ENCODE measurements around the gene RFX8.

Gene RFX8

DNA sequence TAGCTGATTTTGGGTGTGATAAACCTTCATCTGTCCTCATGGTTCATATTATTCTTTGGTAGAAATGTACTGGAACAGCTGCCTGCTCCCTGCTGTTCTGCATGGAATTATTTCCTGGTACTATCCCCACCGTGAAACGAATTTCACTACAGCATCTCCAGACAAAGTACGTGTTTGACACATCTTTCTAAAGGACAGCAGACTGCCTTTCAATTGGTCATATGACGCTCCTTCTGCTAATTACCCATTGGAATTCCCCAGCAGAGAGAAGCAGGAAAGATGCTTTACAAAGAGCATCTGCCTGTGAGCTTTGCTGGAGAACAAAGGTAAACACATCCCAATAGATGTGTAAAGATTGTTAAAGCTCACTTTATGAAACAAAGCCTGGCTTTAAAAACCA lies 4.4 kb upstream of the RFX8 start:
- no peaks in the 10 kb centered on the region for H3K4me1 ChIP-seq
- no peak overlapping the region for H3K27ac ChIP-seq
- TF ChIP-seq, protein P1, sequence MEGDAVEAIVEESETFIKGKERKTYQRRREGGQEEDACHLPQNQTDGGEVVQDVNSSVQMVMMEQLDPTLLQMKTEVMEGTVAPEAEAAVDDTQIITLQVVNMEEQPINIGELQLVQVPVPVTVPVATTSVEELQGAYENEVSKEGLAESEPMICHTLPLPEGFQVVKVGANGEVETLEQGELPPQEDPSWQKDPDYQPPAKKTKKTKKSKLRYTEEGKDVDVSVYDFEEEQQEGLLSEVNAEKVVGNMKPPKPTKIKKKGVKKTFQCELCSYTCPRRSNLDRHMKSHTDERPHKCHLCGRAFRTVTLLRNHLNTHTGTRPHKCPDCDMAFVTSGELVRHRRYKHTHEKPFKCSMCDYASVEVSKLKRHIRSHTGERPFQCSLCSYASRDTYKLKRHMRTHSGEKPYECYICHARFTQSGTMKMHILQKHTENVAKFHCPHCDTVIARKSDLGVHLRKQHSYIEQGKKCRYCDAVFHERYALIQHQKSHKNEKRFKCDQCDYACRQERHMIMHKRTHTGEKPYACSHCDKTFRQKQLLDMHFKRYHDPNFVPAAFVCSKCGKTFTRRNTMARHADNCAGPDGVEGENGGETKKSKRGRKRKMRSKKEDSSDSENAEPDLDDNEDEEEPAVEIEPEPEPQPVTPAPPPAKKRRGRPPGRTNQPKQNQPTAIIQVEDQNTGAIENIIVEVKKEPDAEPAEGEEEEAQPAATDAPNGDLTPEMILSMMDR (IDR thresholded peaks at IDR 0.05) = no peak
- no peaks in the 10 kb centered on the region for H3K27me3 ChIP-seq (ENCODE audit: control insufficient read depth, insufficient read depth, low read length)
- no peaks in the 10 kb centered on the region for H3K9me3 ChIP-seq (ENCODE audit: control insufficient read depth, low read length)
- H3K9ac ChIP-seq = no peak overlapping the region
- H2AFZ ChIP-seq = no peak overlapping the region
- H3K36me3 ChIP-seq (ENCODE audit: control insufficient read depth, insufficient read depth, low read length) = no peaks in the 10 kb centered on the region
- H3K4me3 ChIP-seq (ENCODE audit: low read depth, low read length) = no peak overlapping the region
- no peaks in the 10 kb centered on the region for H3K79me2 ChIP-seq
- H3K4me2 ChIP-seq (ENCODE audit: low read length) = no peak overlapping the region

DNA sequence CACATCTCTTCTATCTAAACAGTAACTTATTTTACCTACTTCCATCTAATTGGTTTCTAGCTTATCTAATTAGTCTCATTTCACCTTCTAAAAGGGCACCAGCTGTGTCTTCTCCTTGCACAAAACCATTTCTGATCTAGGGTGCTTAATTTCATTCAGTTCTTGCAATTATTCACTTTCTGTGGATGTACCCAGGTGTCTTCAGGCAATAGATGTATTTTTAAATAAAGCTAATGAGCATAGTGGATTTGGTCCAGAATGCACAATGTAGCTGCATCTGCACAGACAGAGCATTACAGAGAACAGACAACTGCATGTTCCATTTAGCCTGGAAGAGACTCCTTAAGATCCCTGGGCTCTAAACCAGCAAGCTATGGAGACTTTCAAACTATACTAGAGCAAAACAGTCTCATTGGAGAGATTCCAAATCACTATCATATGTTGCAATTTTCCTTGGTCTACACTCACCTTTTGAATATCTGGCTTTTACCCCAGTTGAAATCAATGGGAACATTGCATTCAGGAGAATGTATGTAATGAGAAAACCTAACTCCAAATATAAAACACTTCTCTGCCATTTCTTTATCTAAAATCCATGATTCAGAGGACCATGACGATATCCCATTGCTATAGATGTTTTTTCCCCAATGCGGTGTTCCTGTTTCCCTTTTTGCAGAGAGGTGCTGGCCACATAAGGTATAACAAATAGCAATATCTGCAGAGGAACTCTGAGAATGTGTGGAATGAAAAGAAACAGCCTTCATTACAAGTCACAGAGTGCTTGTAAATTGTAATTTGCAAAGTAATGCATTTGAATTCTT lies 3.5 kb upstream of the RFX8 start:
- H2AFZ ChIP-seq = no peak overlapping the region
- no peak overlapping the region for H3K27ac ChIP-seq
- no peak overlapping the region for H3K4me2 ChIP-seq (ENCODE audit: low read length)
- H3K27me3 ChIP-seq (ENCODE audit: control insufficient read depth, insufficient read depth, low read length) = no peaks in the 10 kb centered on the region
- H3K4me3 ChIP-seq (ENCODE audit: low read depth, low read length) = no peak overlapping the region
- H3K79me2 ChIP-seq = no peaks in the 10 kb centered on the region
- H3K9ac ChIP-seq = no peak overlapping the region
- no peaks in the 10 kb centered on the region for H3K4me1 ChIP-seq
- H3K9me3 ChIP-seq (ENCODE audit: control insufficient read depth, low read length) = no peaks in the 10 kb centered on the region
- TF ChIP-seq, protein P1 (IDR thresholded peaks at IDR 0.05) = no peak
- no peaks in the 10 kb centered on the region for H3K36me3 ChIP-seq (ENCODE audit: control insufficient read depth, insufficient read depth, low read length)

DNA sequence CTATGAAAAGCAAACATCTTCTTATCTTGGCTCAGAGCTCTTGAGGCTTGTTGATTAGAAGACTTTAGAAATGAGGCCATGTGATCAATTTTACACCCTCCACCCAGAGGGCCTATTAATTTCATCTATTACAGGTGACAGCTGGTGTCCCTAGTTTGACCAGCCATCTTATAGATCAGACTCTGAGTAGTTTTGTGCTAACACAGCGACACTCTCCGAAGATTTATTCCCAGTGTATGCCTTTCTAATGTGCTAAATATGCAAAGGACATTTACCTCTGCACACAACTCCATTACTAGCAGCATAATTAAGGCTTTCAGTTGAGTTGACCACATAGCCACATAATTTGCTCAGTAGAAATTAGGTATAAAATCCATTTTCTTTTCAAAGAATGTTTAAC lies 2.6 kb upstream of the RFX8 start:
- Histone ChIP-seq H3K36me3 (ENCODE audit: control insufficient read depth, insufficient read depth, low read length) (no peaks in the 10 kb centered on the region), H2AFZ (no peak overlapping the region), H3K27me3 (ENCODE audit: control insufficient read depth, insufficient read depth, low read length) (no peaks in the 10 kb centered on the region), H3K27ac (no peak overlapping the region), H3K4me2 (ENCODE audit: low read length) (no peak overlapping the region), H3K79me2 (no peaks in the 10 kb centered on the region), H3K4me1 (no peaks in the 10 kb centered on the region), H3K4me3 (ENCODE audit: low read depth, low read length) (no peak overlapping the region), H3K9ac (no peak overlapping the region), H3K9me3 (ENCODE audit: control insufficient read depth, low read length) (no peaks in the 10 kb centered on the region)
- TF ChIP-seq, protein P1 (IDR thresholded peaks at IDR 0.05) = no peak

DNA sequence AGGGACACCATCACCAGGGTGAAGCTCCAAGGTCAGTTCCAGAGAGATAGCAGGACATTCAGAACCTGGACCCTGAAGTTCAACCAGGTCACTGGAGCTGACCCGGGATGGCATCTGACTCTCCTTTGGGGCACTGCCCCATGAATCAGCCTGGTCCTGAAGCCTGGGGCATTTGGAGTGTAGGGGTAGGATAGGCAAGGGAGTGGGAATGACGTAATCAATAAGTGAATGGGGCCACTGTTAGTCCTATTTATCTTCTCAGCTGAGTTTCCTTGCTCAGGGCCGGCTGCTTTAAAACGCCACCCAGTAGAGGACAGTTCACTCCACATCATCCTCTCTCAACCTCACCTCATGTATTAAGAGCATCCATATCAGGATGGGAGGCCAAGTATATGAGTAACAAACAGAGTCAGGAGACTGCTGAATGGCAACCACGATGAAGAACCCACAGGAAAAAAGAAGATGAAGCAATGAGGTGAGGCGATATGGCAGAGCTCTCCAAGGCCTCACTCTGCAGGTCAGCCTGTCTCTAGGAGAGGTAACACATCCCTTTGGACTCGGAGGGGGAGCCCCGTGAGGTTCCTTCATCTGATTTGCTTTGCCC lies 1.8 kb upstream of the RFX8 start:
- TF ChIP-seq, protein P1 (IDR thresholded peaks at IDR 0.05) = no peak
- Histone ChIP-seq H3K4me3 (ENCODE audit: low read depth, low read length) (no peak overlapping the region), H3K79me2 (no peaks in the 10 kb centered on the region), H3K27me3 (ENCODE audit: control insufficient read depth, insufficient read depth, low read length) (no peaks in the 10 kb centered on the region), H3K4me2 (ENCODE audit: low read length) (no peak overlapping the region), H3K27ac (no peak overlapping the region), H3K36me3 (ENCODE audit: control insufficient read depth, insufficient read depth, low read length) (no peaks in the 10 kb centered on the region), H2AFZ (no peak overlapping the region), H3K9me3 (ENCODE audit: control insufficient read depth, low read length) (no peaks in the 10 kb centered on the region), H3K9ac (no peak overlapping the region), H3K4me1 (no peaks in the 10 kb centered on the region)

All from parathyroid adenoma (tissue), 2 donors.